ENCODE results near the gene PANK4.

- TF ChIP-seq CTCF (IDR thresholded peaks at IDR 0.05) (no peak), POLR2A (IDR thresholded peaks at IDR 0.05) (no peak)
Observed at GRCh38 chr1:2564815-2565374, 38.5 kb upstream of the PANK4 start.

Data from body of pancreas (tissue), 4 donors.